Gastrocnemius medialis (tissue), 4 donors: ENCODE data around the gene EFNA5.

ENCODE experiments used
- CTCF ChIP-seq, 5 experiments: fragments of 450-650 bp in 3 of 5; fragments of 200-600 bp in 2 of 5; sonication (generic) in 2 of 5; IDR thresholded peaks in 4 of 5; conservative IDR thresholded peaks in 1 of 5; 1 replicate in 4 of 5; 2 replicates in 1 of 5; pipeline ENCODE4 v1.5.1; 2016 to 2019; ENCODE audit warnings: antibody characterized with exemption in 5 of 5, mild to moderate bottlenecking in 3 of 5, moderate library complexity in 3 of 5
- POLR2A ChIP-seq, 2 donors: fragments of 450-650 bp; IDR thresholded peaks; one replicate each; pipeline ENCODE4 v1.6.1; 2017; ENCODE audit warnings: antibody characterized with exemption in 2 of 2, mild to moderate bottlenecking in 2 of 2, moderate library complexity in 2 of 2

DNA sequence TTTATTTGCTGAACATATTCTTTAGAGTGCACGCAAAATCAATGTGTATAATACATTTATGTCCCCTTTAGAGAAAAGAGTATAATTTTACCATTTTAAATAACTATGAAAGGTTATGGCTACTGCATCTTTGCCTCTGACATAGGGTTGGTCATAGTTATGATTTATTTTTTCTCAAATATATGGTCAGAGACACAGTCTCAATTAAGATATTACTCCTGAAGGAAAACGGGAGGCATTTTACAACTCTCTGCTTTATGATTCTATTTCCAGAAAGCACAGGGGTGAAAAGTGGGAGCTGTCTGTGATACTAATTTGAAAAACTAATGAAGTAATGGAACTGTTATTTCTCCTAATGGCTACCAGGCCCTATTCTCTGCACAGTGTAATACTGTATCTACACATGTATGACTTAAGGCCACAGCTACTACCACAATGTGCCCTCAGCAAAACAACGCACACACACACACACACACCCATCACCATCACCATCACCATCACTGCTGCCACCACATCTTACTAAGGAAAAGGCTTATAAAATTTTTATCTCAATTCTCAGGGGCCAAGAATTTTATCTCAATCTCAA is 262.9 kb downstream of the EFNA5 start:
- TF ChIP-seq CTCF (IDR thresholded peaks at IDR 0.05 in 4 of 5, conservative IDR thresholded peaks at IDR 0.05 in 1 of 5) (no peak), POLR2A (IDR thresholded peaks at IDR 0.05) (no peak)
